Measurements from ENCODE around the gene ZKSCAN3.
"Not testable (repeated sequence)": the region's sequence is repeated elsewhere in the genome, so short reads cannot be mapped to it uniquely, and the experiment has no call there.

The ZKSCAN3 gene

GRCh38 chr6:28399350-28400121, 49.8 kb downstream of the ZKSCAN3 start, which contains the start of gene ZSCAN12:
Gene ZSCAN12 (minus strand): TSS chr6:28399747. CDS start chr6:28398405, 1,342 bp downstream.
- peak; percentile 66 for DNase-seq (ENCODE audit: low spot score)
- ChIA-PET CTCF (interaction anchor here (0.7 to 1.3 kb wide), 4 partner anchors 16 to 593 kb away, joined by 3 to 6 read pairs (median 4); no protein-coding TSS in a partner anchor), POLR2A (ENCODE audit: low non-redundant PET) (no interaction called here)
- peak within 1 kb of the TSS; percentile 80 for H3K27ac ChIP-seq
- TF ChIP-seq CTCF (conservative IDR thresholded peaks at IDR 0.05; ENCODE audit: low read depth), result peak; percentile 54

DNA sequence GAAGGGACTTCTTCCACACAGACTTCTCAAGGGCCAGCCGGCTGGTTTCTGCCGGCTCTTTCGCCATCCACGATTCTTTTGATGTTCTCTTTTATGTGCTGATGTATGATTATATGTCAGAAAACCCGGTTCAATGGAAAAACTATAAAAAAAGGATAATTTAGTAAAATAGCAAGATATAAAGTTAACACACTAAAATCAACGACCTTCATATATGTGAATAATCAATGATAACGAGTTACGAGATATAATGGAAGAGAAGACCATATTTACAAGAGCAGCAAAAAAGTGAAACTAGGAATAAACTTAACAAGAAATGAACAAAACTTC, 50.3 kb downstream of the ZKSCAN3 start:
- H3K27ac ChIP-seq, result peak overlapping the region; percentile 80
- ChIA-PET CTCF (interaction anchor here (0.7 kb wide), 1 partner anchor 539 kb away, joined by 3 read pairs; no protein-coding TSS in a partner anchor), POLR2A (ENCODE audit: low non-redundant PET) (no interaction called here)

GRCh38 chr6:28401172-28401571, 51.4 kb downstream of the ZKSCAN3 start:
- no peak for DNase-seq (ENCODE audit: low spot score)
- H3K27ac ChIP-seq, result no peak overlapping the region
- TF ChIP-seq CTCF (conservative IDR thresholded peaks at IDR 0.05; ENCODE audit: low read depth), result no peak
- POLR2A ChIA-PET (ENCODE audit: low non-redundant PET), result no interaction called here
- CTCF ChIA-PET, result no interaction called here

More for the DNA sequence above, 50.3 kb downstream of the ZKSCAN3 start:
- TF ChIP-seq CTCF (conservative IDR thresholded peaks at IDR 0.05; ENCODE audit: low read depth), result no peak
- no peak for DNase-seq (ENCODE audit: low spot score)

DNA sequence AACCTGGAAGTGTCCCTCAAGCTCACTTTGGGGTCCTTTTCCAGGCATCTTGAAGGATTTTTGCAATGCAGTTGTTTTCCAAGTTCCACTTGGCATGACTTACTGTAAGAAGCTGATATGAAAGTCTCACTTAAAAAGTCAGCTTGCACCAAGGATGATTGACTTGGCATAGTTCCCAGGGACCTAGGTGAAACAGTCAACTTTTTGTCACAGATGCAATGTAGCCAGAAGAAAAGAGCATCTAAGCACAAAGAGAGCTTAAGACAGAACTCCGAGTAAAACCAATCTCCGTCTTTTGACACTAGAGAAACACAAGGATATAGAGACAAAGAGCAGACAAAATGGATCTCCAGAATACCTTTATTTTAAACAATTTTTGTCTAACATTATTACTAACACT, 52.5 kb downstream of the ZKSCAN3 start:
- no peak for TF ChIP-seq CTCF (conservative IDR thresholded peaks at IDR 0.05; ENCODE audit: low read depth)
- no peak overlapping the region for H3K27ac ChIP-seq
- POLR2A ChIA-PET (ENCODE audit: low non-redundant PET), result no interaction called here
- no peak for DNase-seq (ENCODE audit: low spot score)
- CTCF ChIA-PET, result interaction anchor here (0.7 kb wide), 1 partner anchor 1137 kb away, joined by 3 read pairs; no protein-coding TSS in a partner anchor

GRCh38 chr6:28403923-28404322, 54.2 kb downstream of the ZKSCAN3 start:
- H3K27ac ChIP-seq; POLR2A ChIA-PET (ENCODE audit: low non-redundant PET); CTCF ChIA-PET; DNase-seq (ENCODE audit: low spot score): not testable (repeated sequence)

- no peak for DNase-seq (ENCODE audit: low spot score)
- ChIA-PET POLR2A (ENCODE audit: low non-redundant PET) (no interaction called here), CTCF (interaction anchor here (0.6 kb wide), 1 partner anchor 407 kb away, joined by 3 read pairs; no protein-coding TSS in a partner anchor)
- no peak overlapping the region for H3K27ac ChIP-seq
- TF ChIP-seq CTCF (conservative IDR thresholded peaks at IDR 0.05; ENCODE audit: low read depth), result no peak
Observed at GRCh38 chr6:28407401-28407800, 57.7 kb downstream of the ZKSCAN3 start.

GRCh38 chr6:28408076-28408802, 58.5 kb downstream of the ZKSCAN3 start:
- no peak for TF ChIP-seq CTCF (conservative IDR thresholded peaks at IDR 0.05; ENCODE audit: low read depth)
- CTCF ChIA-PET, result no interaction called here
- POLR2A ChIA-PET (ENCODE audit: low non-redundant PET), result no interaction called here

More at GRCh38 chr6:28408076-28408802, 58.5 kb downstream of the ZKSCAN3 start:
- H3K27ac ChIP-seq, result no peak overlapping the region
- no peak for DNase-seq (ENCODE audit: low spot score)
